ENCODE results near the gene CDH23. TPM values are rescaled to one million over a fixed set of nuclear protein-coding genes. Genes with fewer than 3 reads are reported as not detected.

The CDH23 gene
- total and polyA plus RNA-seq, 2 of the 8 experiments (the other 6 are each of a cell fraction or from before 2014, with no cell fraction given), result 1.9 to 4.9 TPM

GRCh38 chr10:71481746-71482410 is 85.2 kb downstream of the CDH23 start:
- Histone ChIP-seq H3K36me3 (ENCODE audit: control insufficient read depth in 2 of 4, insufficient read depth in 4 of 4, low read length in 3 of 4) (no peaks in the 10 kb centered on the region), H2BK15ac (ENCODE audit: low read length) (no peak overlapping the region), H3K4me1 (replicated peaks in 1 of 4; ENCODE audit: control insufficient read depth in 3 of 4, insufficient read depth in 4 of 4, low read length in 3 of 4) (peaks cover 0 to 6% (median 1%) of the 10 kb centered on the region in 4 experiments; a peak in 3 of 7 replicates), H2AFZ (ENCODE audit: low read length) (no peak overlapping the region), H3K23me2 (ENCODE audit: low read depth, low read length) (no peaks in the 10 kb centered on the region), H2BK120ac (replicated peaks; ENCODE audit: low read depth, low read length) (no peak overlapping the region), H3K27me3 (replicated peaks in 1 of 4; ENCODE audit: control insufficient read depth in 3 of 4, extremely low read depth in 1 of 4, insufficient read depth in 3 of 4, low read length in 3 of 4) (no peaks in the 10 kb centered on the region), H3K18ac (ENCODE audit: extremely low read depth, low read length) (no peak overlapping the region), H2BK20ac (ENCODE audit: low read length) (no peak overlapping the region), H4K5ac (ENCODE audit: insufficient read length, low read depth, low read length) (no peak overlapping the region), H3K56ac (replicated peaks; ENCODE audit: insufficient read length, low read depth, low read length) (no peak overlapping the region), H3K14ac (ENCODE audit: insufficient read length) (no peak overlapping the region), H3K9me3 (ENCODE audit: insufficient read depth in 2 of 2, low read depth in 1 of 2, low read length in 1 of 2) (no peaks in the 10 kb centered on the region), H2BK12ac (ENCODE audit: low read depth, low read length) (no peak overlapping the region), H3K79me1 (ENCODE audit: low read depth, low read length) (no peaks in the 10 kb centered on the region), H4K91ac (replicated peaks; ENCODE audit: insufficient read length, low read length) (peak overlapping the region; percentile 13), H4K20me1 (replicated peaks in 1 of 2; ENCODE audit: control insufficient read depth in 1 of 2, insufficient read depth in 2 of 2, low read length in 2 of 2) (no peaks in the 10 kb centered on the region), H3K9ac (replicated peaks in 1 of 4; ENCODE audit: extremely low read depth in 1 of 4, low read depth in 3 of 4, low read length in 3 of 4) (no peak overlapping the region), H2AK5ac (ENCODE audit: low read depth, low read length) (0 out of 2 replicates have a peak overlapping the region, but pooled peaks have one; percentile 6), H3K4me3 (ENCODE audit: extremely low read depth in 1 of 4, insufficient read depth in 2 of 4, low read depth in 3 of 4, low read length in 4 of 4) (no peak overlapping the region), H3K27ac (ENCODE audit: low read depth, low read length) (no peak overlapping the region), H2BK5ac (ENCODE audit: low read depth, low read length) (no peak overlapping the region), H3K4ac (replicated peaks; ENCODE audit: insufficient read length, low read depth, low read length) (no peak overlapping the region), H3K4me2 (ENCODE audit: insufficient read depth in 1 of 2, low read depth in 2 of 2, low read length in 2 of 2) (no peak overlapping the region), H3K79me2 (ENCODE audit: control insufficient read depth in 1 of 2, insufficient read depth in 2 of 2, low read length in 2 of 2) (no peaks in the 10 kb centered on the region), H4K8ac (ENCODE audit: extremely low read depth, insufficient read depth, low read length) (no peak overlapping the region), H3K23ac (ENCODE audit: insufficient read length) (no peak overlapping the region)
- FAIRE-seq (no peak), DNase-seq (ENCODE audit: low read depth in 1 of 2, low spot score in 2 of 2) (no peak)
- CTCF ChIA-PET (ENCODE audit: partially characterized antibody), result interaction anchor here (0.7 to 2.6 kb wide), 6 partner anchors 14 to 165 kb away, joined by 3 to 10 read pairs (median 4); partner anchors contain the start of gene CDH23
- 88% methylated on average over 13 of the region's 13 CpGs; no CpG with 5 or more reads in 1 of the 2 experiments for WGBS, 2 experiments (ENCODE audit: extremely low coverage in 1 of 2, insufficient coverage in 1 of 2, insufficient read length in 1 of 2, insufficient replicate concordance in 2 of 2, low coverage in 1 of 2, low lambda C conversion rate in 2 of 2, missing lambda C conversion rate in 1 of 2)
- POLR2A ChIA-PET (ENCODE audit: partially characterized antibody), result no interaction called here
- no peak for TF ChIP-seq USF2 (IDR thresholded peaks at IDR 0.05; ENCODE audit: low read length)
- TF ChIP-seq ZNF274 (IDR thresholded peaks at IDR 0.05; ENCODE audit: borderline replicate concordance, extremely low read depth, low read length), result no peak
- TF ChIP-seq TEAD4 (IDR thresholded peaks at IDR 0.05; ENCODE audit: low read depth, low read length), result no peak
- TF ChIP-seq RAD21 (IDR thresholded peaks at IDR 0.05 in 1 of 2, conservative IDR thresholded peaks at IDR 0.05 in 1 of 2; ENCODE audit: low read depth in 2 of 2, low read length in 2 of 2), result no peak
- no peak for TF ChIP-seq CBX8 (IDR thresholded peaks at IDR 0.05; ENCODE audit: borderline replicate concordance, low read depth, low read length)
- TF ChIP-seq POLR2A (IDR thresholded peaks at IDR 0.05; ENCODE audit: control extremely low read depth in 1 of 2, low read depth in 2 of 2, low read length in 2 of 2), result no peak
- no peak for TF ChIP-seq TAF1 (IDR thresholded peaks at IDR 0.05; ENCODE audit: low read depth, low read length)
- no peak for TF ChIP-seq RBBP5 (IDR thresholded peaks at IDR 0.05; ENCODE audit: borderline replicate concordance, low read depth, low read length)
- no peak for TF ChIP-seq SAP30 (IDR thresholded peaks at IDR 0.05; ENCODE audit: insufficient read depth, insufficient replicate concordance, low read length)
